GM12865 (cell line): ENCODE measurements around the gene PDS5A.
"Not testable (repeated sequence)": the region's sequence is repeated elsewhere in the genome, so short reads cannot be mapped to it uniquely, and the experiment has no call there.

Experiments
- DNase-seq: peaks from one replicate; pipeline ENCODE4 v3.0.0; 2010; ENCODE audit warnings: low read depth
- H3K4me3 ChIP-seq: 2 replicates; pipeline ENCODE4 v1.5.1; 2011; ENCODE audit warnings: mild to moderate bottlenecking, low read depth, low read length, control low read depth
- CTCF ChIP-seq: IDR thresholded peaks from 2 replicates; pipeline ENCODE4 v1.5.1; 2011; ENCODE audit warnings: low read length, control low read depth, low read depth, inconsistent platforms; ENCODE audit not compliant: insufficient read depth; ENCODE audit errors: missing control alignments

The PDS5A gene

GRCh38 chr4:39976945-39977488, 694 bp downstream of the PDS5A start:
- no peak for TF ChIP-seq CTCF
- DNase-seq, result peak; percentile 63
- H3K4me3 ChIP-seq, result peak overlapping the region; percentile 95

- peak; percentile 90 for TF ChIP-seq CTCF
- peak; percentile 90 for DNase-seq
- peak overlapping the region; percentile 95 for H3K4me3 ChIP-seq
These were observed 1.4 kb downstream of the PDS5A start for GRCh38 chr4:39976141-39976944.

GRCh38 chr4:39975488-39976089, 2.1 kb downstream of the PDS5A start:
- H3K4me3 ChIP-seq, result peak overlapping the region; percentile 95
- DNase-seq, result no peak
- no peak for TF ChIP-seq CTCF

- not testable (repeated sequence) for H3K4me3 ChIP-seq
These were observed 4.7 kb downstream of the PDS5A start for GRCh38 chr4:39973052-39973451.

GRCh38 chr4:39970671-39971640, 6.8 kb downstream of the PDS5A start:
- DNase-seq, result peak; percentile 77
- no peak for TF ChIP-seq CTCF
- H3K4me3 ChIP-seq, result no peak overlapping the region

More at GRCh38 chr4:39973052-39973451, 4.7 kb downstream of the PDS5A start:
- DNase-seq, result not testable (repeated sequence)

- no peak for TF ChIP-seq CTCF
- no peak overlapping the region for H3K4me3 ChIP-seq
- no peak for DNase-seq
These were observed 14.1 kb downstream of the PDS5A start for GRCh38 chr4:39963656-39964055.
